ENCODE results near the gene TSPAN33.

TSPAN33 gene, protein sequence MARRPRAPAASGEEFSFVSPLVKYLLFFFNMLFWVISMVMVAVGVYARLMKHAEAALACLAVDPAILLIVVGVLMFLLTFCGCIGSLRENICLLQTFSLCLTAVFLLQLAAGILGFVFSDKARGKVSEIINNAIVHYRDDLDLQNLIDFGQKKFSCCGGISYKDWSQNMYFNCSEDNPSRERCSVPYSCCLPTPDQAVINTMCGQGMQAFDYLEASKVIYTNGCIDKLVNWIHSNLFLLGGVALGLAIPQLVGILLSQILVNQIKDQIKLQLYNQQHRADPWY

DNA sequence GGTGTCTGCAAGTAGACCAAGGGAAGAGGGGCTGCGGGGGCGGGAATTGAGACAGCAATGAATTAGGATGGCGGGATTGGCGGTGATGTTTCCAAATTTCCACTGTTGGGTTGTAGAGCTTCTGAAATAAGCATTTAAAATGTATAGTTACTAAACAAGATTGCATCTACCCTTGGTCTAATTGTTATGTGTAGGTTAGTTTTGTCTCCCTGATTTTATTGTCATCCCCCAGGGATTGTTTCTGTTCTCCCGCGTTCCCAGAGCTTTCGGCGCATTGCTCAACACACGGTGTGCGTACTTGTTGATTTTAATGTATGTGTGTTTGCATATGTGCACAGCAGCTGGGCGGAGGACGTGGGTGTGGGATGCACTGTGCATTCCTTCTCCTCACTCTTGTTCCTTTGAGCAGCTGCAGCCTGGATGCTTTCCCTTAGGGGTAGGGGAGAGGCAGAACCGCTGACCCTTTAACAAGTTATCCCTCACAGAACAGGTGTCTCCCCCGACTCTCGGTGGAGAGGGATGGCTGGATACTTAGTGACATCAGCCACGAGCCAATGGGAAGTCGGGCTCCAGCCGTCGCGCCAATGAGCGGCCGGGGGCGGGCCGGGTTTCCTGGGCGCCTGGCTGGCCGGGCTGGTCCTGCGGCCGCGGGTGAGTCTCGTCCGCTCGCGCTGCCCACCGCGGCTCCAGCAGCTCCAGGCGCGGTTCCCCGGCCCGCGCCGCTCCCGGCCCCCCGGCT, at the start of gene TSPAN33:
TSPAN33 (plus strand) TSS at position 613 of the 739 bp plus-strand sequence. CDS start 274 bp downstream, outside the sequence.
- DNase-seq = peak; percentile 70

DNA sequence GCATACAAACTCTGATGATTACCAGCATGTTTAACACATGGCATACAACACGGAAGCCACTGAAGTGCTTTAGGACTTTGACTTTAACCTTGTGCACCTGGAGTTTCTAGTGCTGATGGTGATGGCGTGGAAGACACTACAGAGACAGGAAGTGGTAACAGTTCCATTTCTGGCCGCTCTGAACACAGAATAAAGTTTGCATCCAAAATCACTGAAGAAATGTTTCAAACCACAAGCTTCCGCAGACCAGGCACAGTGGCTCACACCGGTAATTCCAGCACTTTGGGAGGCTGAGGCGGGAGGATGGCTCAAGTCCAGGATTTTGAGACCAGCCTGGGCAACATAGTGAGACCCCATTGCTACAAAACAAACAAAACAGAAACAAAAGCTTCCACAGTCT, 49.2 kb upstream of the TSPAN33 start:
- no peak for DNase-seq

DNA sequence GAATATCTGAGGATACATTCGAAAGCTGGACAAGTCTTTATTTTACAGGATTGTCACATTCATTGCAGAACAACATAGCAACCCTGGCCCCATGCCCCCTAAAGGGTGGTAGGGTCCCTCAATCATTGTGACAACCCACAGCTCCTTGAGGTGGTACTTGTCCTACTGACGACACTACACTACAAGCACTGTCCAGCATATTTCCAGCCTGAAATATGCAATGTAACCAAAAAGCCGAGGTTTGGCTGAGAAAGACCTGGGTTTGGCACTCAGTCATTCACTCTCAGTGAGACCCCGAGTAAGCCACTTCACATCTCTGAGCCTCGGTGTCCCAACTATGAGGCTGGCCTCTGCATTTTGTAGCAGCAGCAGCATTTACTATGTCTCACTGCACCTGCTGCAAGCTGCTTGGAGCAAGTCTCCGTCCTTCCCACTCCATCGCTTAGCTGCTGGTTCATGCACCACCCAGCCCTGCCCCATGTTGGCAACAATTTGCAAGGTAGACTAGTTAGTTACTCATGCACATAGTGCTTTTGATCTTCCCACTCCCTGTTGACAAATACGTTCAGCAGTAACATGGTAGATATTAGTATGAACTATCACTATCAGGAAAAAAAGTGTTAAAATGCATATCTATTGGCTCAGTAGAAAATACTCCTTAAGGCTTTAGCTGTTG, 46.0 kb upstream of the TSPAN33 start:
- no peak for DNase-seq

DNA sequence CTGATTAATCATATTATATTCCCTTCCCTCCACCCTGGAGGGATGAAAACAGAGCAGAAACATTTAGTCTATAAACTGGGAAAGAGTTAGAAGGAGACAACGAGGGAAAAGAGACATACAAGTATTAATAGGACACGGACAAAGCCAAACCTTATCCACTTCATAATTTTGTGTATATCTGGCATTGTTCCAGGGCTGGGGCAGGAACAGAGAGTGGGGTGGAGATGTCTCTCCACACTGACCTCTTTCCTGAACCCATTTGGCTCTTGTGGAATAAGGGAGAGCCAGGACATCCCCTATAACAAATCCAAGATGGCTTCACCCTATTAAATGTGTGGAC, 43.7 kb upstream of the TSPAN33 start:
- DNase-seq = no peak

DNA sequence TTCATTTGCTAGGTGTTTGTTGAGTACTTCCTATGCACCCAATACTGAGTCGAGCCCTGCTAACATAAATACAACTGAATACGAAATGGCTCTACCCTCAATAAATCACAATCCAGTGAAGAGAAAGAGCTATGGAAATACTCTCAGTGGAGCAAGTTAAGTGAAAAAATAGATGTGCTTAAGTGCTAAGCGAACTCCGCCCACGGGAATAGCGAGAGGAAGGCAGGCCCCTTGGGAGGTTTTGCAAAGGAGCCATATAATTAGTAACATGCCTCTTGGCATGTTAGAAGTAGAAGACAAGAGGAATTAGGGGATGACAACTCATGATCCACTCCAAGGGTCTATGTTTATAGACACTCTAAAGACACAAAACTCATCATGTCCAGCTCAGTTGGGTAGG, 42.8 kb upstream of the TSPAN33 start:
- DNase-seq = no peak

DNA sequence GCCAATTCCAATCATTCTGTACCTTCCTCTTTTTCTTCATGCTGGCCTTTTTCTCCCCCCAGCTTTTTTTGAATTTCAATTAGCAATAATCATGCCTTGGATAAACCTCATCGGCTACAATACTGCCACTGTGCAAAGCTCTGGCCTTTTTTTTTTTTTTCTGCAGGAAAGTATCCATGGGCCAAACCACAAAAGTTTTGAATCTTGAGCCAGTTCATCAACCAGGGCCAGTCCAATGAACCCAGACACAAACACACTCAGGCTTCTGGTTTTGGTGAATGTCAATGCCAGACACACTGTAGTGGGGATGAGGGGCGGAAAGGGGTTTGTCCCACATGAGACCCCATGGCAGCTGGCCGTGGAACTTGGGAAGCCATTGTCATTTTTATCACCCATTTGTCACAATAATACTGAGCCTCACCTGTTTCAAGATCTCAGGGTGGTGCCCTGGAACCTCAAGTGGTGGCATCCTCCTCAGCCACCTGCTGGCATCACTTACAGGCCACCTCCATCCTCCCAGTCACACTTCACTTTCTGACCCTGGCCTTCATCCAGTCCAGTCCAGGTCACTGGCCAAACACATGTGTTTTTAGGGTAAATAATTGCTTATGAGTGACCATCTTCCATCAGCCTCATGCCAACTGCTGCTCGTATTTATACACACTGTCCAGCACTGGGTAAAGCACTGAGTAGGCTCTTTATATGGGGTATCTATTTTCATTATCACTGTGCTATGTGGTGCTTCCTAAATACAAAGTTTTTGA, 40.8 kb upstream of the TSPAN33 start:
- no peak for DNase-seq

DNA sequence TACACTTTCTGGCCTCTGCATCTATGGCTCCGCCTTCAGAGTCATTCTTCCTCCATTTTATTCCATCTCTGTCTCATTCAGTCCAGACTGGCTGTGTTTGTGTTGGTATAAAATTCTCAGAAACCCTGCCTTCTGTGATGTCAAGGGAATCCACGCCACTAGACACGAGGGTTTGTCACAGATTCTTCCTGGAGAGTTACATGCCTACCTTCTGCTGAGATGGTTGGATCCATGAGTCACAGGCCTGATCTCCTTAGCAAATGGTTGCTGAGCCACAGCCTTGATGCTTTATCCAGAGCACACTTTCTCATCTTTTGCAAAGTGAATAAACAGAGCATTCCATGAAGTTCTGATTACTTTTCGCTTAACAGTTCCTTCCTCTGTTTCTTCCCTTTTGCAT, 35.9 kb upstream of the TSPAN33 start:
- no peak for DNase-seq

DNA sequence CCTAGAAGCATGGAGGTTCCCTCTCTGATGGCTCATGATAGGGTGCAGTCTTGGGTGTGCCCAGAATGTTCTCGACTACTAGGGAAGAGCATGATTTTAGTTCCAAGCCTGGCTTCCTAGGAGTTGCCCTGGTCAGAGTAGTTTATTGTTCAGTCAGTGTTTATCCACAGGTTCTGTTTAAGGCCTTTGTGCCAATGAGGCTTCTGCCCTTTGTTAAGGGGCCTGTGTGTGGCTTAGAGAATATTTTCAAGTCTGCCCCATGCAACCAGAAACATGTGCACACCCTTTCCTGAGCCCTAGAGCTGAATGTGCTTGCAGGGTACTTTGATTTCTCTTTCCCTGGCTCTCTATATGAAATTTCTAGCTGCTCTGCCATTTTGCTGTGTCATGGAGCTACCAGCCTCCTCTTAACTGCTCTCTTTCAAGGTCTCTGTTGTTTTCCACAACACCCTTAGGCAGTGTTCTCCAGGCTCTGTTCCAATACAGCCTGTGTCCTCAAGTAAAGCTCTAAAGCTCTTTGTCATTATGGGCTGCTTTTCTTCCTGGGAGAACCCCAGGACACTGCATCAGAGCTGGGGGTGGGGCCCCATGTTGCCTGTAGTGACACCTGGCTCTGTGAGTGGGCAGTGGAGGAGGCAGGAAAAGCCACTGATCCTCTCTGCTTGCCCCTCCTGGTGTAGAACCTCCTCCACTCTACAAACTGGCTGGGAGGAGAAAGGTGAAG, 34.1 kb upstream of the TSPAN33 start:
- DNase-seq = peak; percentile 25

DNA sequence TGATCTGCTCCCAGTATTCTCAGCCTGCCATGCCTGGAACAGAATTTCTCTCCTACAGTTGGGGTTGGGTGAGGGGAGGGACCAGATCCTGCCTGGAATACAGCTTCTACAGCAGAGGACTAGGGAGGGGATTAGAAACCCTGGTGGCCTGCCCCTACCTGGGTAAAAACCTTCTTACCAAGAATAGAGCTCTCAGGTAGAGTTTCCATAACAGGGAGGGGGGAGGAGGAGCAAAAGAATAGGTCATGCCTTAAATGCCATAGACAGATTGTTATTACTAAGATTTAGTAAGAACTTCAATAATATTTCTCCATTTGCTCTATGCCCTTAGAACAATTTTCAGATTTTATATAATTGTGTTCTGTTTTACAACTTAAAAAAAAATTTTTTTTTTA, 33.5 kb upstream of the TSPAN33 start:
- no peak for DNase-seq

DNA sequence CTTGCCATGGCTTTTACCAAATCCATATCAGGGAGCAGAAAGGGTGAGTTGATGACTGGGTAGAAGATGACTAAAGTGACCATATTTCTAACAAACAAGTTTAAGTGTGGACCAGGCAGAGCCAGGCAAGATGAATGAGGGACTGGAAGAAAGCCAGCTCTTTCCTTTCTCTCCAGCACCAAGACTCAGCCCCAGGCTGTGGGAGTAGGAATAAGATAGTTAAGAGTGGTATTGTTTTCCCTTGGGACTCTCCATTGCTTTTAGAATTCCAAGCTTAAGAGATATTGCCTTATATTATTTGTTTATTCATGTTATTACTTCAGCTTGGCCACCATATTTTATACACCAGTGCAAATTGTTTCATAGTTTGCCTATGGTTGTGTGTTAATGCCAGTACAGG, 28.8 kb upstream of the TSPAN33 start:
- no peak for DNase-seq

DNA sequence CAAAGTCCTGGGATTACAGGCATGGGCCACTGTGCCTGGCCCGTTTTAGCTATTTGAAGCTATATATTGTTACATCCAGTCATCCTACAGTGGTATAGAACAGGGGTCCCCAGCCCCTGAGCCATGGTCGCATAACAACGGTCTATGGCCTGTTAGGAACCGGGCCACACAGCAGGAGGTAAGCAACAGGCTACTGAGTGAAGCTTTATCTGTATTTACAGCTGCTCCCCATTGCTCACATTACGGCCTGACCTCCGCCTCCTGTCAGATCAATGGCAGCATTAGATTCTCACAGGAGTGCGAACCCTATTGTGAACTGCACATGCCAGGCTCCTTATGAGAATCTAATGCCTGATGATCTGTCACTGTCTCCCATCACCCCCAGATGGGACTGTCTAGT, 26.3 kb upstream of the TSPAN33 start:
- DNase-seq = no peak

DNA sequence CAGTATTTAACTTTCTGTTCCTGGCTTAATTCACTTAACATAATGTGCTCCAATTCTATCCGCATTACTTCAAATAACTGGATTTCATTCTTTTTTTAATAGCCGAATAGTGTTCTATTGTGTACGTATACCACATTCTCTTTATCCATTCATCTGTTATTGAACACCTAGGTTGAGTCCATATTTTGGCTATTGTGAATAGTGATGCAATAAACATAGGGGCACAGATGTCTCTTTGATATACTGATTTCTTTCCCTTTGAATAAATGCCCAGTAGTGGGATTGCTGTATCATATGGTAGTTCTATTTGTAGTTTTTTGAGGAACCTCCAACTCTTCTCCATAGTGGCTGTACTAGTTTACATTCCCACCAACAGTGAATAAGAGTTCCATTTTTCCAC, 25.5 kb upstream of the TSPAN33 start:
- no peak for DNase-seq

DNA sequence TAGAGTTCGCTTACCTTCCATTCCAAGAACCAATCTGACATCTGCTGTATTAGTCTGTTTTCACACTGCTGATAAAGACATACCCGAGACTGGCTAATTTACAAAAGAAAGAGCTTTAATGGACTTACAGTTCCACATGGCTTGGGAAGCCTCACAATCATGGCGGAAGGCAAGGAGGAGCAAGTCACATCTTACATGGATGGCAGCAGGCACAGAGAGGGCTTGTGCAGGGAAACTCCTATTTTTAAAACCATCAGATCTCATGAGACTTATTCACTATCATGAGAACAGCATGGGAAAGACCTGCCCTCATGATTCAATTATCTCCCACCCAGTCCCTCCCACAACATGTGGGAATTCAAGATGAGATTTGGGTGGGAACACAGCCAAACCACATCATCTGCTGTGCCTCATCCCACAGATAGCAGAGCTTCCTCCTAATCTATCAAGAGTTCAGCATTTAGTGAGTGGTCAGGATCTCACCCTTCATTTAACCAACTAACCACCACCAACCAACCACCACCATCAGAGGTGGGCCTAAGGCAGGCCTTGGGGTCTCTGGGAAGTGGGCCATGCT, 22.9 kb upstream of the TSPAN33 start:
- DNase-seq = peak; percentile 25

DNA sequence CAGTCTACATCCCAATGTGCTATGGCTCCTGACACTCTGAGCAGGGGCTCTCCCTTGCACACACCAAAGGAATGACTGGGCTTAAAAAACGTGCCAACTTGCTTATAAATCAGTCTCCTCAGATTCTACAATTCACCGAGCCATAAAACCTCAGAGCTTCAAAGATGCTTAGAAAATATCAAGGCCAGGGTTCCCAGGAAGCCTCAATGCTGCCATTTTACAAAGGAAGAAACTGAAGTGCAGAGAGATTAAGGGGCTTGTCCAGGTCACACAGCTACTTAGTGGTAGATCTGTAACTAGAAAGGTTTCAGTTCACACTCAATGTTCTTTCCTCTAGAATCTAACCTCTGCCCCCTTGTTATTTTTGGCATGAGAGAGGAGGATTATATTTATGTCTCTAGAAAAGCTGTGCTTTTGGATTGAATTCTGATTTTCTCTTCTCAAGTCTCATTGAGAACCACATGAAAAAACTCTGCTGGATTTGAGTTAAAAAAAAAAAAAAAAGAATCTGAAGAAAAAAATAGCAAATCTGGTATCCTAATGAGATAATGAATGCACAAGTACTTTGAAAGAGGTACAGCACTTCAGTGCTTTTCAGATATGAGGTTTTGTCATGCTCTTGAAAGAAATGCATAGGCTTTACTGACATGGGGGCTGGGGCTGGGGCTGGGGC, 22.3 kb upstream of the TSPAN33 start:
- no peak for DNase-seq

DNA sequence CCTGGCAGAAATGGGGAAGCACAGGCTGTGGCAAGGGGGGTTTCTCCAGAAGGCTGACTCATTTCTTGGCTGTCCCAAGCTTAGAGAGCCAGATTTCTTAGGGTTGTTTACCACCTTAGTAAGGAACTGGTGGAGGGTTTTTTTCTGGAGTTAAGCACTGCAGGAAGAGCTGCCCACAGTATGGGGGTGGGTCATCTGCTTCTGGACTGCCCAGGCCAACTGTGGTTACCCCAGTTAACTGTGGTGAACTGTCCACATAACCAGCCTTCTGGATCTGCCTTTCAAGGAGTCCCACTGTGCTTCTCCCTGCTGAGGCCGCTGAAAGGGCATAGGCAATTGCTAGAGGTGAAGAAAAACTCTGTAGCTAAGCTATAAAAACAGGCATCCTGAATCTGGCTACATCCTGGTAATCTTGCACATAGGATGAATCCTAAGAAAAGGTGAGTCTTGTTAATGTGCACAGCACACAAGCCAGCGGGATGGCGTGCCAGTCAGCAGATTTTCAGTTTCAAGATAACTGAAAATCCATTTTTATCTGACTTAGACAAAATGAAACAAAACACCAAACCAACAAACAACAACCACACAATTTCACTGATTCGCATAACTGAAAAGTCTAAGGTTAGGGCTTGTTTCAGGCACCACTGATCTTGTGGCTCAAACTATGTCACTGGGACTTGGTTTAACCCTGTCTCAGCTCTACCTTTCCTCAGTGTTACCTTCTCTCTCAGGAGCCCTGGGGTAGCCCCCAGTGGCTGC, 21.6 kb upstream of the TSPAN33 start:
- DNase-seq = peak; percentile 27

DNA sequence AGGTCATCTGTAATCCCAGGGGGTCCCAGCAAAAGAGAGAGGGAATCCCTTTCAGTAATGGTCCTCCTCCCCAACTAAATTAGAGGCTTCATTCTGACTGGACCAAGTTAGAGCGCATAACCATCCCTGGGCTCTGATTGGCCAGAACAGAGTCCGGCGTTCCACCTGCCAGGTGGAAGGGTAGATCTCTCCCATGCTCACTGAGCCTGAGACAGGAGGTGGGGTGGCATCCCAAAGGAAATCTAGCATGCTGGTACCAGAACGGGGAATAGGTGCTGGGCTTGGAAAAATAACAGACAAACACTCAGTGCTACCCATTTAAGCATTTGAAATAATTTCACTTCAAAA, 21.0 kb upstream of the TSPAN33 start:
- DNase-seq = no peak

DNA sequence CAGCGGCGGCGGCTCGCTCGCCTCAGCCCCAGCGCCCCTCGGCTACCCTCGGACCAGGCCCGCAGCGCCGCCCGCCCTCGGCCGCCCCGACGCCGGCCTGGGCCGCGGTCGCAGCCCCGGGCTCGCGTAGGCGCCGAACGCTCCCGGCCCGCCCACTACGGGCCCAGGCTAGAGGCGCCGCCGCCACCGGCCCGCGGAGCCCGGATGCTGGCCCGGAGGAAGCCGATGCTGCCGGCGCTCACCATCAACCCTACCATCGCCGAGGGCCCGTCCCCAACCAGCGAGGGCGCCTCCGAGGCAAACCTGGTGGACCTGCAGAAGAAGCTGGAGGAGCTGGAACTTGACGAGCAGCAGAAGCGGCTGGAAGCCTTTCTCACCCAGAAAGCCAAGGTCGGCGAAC, 18.2 kb upstream of the TSPAN33 start:
- no peak for DNase-seq

DNA sequence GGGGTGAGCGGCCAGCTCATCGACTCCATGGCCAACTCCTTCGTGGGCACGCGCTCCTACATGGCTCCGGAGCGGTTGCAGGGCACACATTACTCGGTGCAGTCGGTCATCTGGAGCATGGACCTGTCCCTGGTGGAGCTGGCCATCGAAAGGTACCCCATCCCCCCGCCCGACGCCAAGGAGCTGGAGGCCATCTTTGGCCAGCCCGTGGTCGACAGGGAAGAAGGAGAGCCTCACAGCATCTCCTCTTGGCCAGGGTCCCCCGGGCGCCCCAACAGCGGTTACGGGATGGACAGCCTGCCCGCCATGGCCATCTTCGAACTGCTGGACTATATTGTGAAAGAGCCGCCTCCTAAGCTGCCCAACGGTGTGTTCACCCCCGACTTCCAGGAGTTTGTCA, 17.4 kb upstream of the TSPAN33 start:
- no peak for DNase-seq

DNA sequence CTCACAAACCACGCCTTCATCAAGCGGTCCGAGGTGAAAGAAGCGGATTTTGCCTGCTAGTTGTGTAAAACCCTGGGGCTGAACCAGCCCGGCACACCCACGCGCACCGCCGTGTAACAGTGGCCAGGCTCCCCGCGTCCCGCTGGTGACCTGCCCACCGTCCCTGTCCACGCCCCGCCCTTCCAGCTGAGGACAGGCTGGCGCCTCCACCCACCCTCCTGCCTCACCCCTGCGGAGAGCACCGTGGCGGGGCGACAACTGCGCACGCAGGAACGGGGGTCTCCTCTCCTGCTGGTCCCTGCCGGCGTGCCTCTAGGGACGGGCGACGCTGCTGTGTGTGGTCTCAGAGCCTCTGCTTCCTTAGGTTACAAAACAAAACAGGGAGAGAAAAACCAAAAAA, 16.9 kb upstream of the TSPAN33 start:
- no peak for DNase-seq

DNA sequence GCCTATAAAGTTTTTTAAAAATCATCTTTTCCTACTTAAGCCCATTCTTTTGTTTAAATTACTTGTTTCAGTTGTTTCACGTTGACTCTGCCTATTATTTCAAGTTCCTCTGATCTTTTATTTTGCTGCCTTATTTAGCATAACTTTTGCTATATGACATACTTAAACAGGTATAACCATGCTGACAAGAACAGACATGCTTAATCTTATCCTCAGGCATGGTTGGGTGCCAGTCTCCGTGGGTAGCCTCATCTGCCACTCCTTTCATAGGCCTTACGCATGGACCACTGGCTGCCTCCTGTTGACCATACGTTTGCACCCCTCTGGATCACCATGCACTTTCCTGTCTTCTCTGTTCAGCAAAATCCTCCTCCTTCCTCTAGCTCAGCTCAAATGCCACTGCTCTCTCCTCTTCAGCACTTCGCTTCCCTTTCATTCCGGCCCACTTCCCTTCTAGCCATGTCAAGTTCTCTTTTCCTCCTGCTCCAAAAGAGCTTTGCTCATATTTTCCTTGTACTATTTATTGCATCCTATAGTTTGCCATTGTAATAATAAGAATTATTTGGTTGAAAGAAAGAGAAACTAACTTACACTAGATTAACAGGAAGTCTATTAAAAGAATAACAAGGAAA, 10.0 kb upstream of the TSPAN33 start:
- DNase-seq = no peak

All from hematopoietic multipotent progenitor cell treated with erythropoietin and hydrocortisone succinate and interleukin-3 and kit ligand, for 6 days (in vitro differentiated cells).